Suprapubic skin (tissue), 3 donors: ENCODE measurements around the gene RAB40A.

Experiments
- POLR2A ChIP-seq, 2 donors: fragments of 450-650 bp; IDR thresholded peaks; one replicate each; pipeline ENCODE4 v1.6.1; 2017; ENCODE audit warnings: antibody characterized with exemption in 2 of 2, mild to moderate bottlenecking in 2 of 2, moderate library complexity in 2 of 2
- TF ChIP-seq, protein P1 (sequence below), 2 donors: fragments of 200-600 bp in 1 of 2; fragments of 450-650 bp in 1 of 2; sonication (generic) in 1 of 2; IDR thresholded peaks; one replicate each; pipeline ENCODE4 v1.5.1; 2016 to 2019; ENCODE audit warnings: antibody characterized with exemption in 2 of 2, mild to moderate bottlenecking in 1 of 2, moderate library complexity in 1 of 2

- TF ChIP-seq, protein P1, sequence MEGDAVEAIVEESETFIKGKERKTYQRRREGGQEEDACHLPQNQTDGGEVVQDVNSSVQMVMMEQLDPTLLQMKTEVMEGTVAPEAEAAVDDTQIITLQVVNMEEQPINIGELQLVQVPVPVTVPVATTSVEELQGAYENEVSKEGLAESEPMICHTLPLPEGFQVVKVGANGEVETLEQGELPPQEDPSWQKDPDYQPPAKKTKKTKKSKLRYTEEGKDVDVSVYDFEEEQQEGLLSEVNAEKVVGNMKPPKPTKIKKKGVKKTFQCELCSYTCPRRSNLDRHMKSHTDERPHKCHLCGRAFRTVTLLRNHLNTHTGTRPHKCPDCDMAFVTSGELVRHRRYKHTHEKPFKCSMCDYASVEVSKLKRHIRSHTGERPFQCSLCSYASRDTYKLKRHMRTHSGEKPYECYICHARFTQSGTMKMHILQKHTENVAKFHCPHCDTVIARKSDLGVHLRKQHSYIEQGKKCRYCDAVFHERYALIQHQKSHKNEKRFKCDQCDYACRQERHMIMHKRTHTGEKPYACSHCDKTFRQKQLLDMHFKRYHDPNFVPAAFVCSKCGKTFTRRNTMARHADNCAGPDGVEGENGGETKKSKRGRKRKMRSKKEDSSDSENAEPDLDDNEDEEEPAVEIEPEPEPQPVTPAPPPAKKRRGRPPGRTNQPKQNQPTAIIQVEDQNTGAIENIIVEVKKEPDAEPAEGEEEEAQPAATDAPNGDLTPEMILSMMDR (IDR thresholded peaks at IDR 0.05): no peak
- TF ChIP-seq POLR2A (IDR thresholded peaks at IDR 0.05): no peak
Observed at GRCh38 chrX:103554687-103555424, 35.6 kb upstream of the RAB40A start.
